Esophagus muscularis mucosa (tissue), 3 donors: Measurements from ENCODE around the gene IGSF6.

Source experiments
- CTCF ChIP-seq, 3 experiments: fragments of 200-600 bp in 2 of 3; fragments of 450-650 bp in 1 of 3; sonication (generic) in 2 of 3; IDR thresholded peaks; one replicate each; pipeline ENCODE4 v1.5.1; 2017 to 2019; ENCODE audit warnings: antibody characterized with exemption in 3 of 3, mild to moderate bottlenecking in 2 of 3, moderate library complexity in 1 of 3
- POLR2A ChIP-seq: fragments of 450-650 bp; IDR thresholded peaks from one replicate; pipeline ENCODE4 v1.6.1; 2017; ENCODE audit warnings: antibody characterized with exemption, moderate library complexity, mild to moderate bottlenecking, low read depth
- POLR2AphosphoS5 ChIP-seq, 2 donors: sonication (generic); formaldehyde crosslinking; IDR thresholded peaks; one replicate each; pipeline ENCODE4 v1.6.1; 2017; ENCODE audit warnings: antibody characterized with exemption in 2 of 2

GRCh38 chr16:21644674-21645073 is 7.7 kb downstream of the IGSF6 start:
- TF ChIP-seq CTCF (IDR thresholded peaks at IDR 0.05): no peak
- no peak for TF ChIP-seq POLR2A
- no peak for TF ChIP-seq POLR2AphosphoS5 (IDR thresholded peaks at IDR 0.05)
